HG03521 (cell line): Measurements from ENCODE around the gene SNCAIP.
"Not testable (repeated sequence)": the region's sequence is repeated elsewhere in the genome, so short reads cannot be mapped to it uniquely, and the experiment has no call there.

Experiments
- ATAC-seq: cut with Tn5 transposase; IDR thresholded peaks from one replicate; pipeline ENCODE4 v1.9.1; 2021; ENCODE audit warnings: mild to moderate bottlenecking, moderate library complexity; ENCODE audit not compliant: unreplicated experiment

SNCAIP gene

GRCh38 chr5:122354293-122354692 is 42.3 kb downstream of the SNCAIP start:
- no peak for ATAC-seq

DNA sequence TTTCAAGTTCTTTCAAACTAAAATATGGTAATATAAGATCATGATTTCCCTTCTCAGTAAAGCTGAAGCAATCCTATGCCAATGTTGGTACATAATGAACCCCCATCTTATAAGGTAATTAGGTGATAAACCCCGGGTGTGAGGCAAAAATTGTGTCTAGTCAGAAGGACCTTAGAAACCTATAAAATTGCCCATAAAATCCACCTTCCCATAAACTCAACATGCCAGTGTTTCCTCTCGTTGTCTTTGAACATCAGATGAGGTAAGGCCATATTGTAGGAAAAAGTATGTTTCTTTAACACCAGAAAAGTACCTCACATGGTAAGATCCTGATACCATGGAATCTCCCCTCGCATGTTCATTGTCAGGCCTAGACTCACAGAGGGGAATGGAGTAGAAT is 43.3 kb downstream of the SNCAIP start:
- ATAC-seq, result no peak

DNA sequence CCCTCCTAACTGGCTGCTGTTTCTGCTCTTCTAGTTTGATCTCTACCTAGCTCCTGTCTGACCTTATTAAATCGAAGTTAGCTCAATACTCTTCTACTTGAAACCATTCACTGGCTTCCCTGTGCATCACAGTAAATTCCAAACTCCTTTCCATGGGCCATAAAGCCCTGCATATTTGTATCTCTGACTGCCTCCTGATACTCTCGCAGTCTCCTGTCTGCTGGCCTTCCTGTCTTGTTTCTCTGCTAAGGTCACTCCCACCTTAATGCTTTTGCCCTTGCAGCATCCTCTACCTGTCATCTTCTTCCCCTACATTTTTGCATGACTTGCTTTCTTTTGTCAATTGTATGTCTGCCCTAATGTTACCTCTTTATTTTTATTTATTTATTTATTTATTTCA is 44.8 kb downstream of the SNCAIP start:
- ATAC-seq, result no peak

GRCh38 chr5:122358372-122358979 is 46.4 kb downstream of the SNCAIP start:
- no peak for ATAC-seq

- no peak for ATAC-seq
These were observed 50.3 kb downstream of the SNCAIP start for GRCh38 chr5:122362361-122362760.

GRCh38 chr5:122363623-122364022 is 51.6 kb downstream of the SNCAIP start:
- no peak for ATAC-seq

DNA sequence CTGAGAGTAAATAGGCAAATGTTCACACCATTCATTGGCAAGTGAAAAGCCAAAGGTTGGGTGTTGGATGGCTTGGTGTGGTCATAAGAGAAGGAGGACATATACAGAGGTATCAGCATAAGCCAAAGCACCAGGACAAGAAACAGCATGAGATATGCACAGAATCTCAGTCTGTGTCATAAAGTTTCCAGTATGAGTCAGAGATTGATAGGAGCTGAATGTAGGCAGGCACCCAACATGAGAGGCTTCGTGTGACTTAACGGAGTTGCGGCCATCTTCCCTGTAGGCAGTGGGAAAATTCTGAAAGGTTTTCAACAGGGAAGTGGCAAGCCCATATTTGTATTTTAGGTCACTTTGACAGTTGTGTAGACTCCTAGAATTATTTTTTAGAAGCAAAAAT is 54.5 kb downstream of the SNCAIP start:
- ATAC-seq, result no peak

GRCh38 chr5:122367456-122367855 is 55.4 kb downstream of the SNCAIP start:
- ATAC-seq, result no peak

GRCh38 chr5:122368510-122369251 is 56.6 kb downstream of the SNCAIP start:
- ATAC-seq, result no peak

- no peak for ATAC-seq
These were observed 57.3 kb downstream of the SNCAIP start for GRCh38 chr5:122369253-122369815.

DNA sequence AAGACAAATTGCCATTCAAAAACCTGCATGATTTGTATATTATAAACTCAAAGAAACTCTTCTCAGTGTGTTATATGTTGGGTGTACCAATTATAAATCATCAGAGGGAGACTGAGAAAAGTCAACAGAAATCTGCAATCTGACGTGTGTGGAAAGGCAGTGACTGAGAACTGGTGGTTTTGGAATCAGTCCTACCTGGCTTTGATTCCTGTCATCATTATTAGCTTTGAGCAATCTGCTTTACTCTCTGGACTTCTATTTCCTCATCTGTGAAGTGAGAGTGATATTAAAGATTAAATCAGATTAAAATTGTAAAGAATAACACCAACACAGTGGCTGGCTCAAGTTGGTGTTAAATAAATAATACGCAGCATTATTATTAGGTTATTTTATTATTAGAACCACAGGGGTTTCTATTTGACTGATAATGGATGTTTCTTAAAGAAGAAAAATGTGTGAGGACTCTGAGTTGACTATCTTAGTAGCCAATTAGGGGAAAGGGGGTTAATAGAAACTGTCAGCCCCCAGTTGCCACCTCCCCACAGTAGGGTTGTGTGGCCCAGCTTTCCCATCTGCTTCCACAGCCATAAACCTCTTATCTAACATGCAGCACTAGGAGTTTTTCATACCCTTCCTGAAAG is 59.6 kb downstream of the SNCAIP start:
- no peak for ATAC-seq

DNA sequence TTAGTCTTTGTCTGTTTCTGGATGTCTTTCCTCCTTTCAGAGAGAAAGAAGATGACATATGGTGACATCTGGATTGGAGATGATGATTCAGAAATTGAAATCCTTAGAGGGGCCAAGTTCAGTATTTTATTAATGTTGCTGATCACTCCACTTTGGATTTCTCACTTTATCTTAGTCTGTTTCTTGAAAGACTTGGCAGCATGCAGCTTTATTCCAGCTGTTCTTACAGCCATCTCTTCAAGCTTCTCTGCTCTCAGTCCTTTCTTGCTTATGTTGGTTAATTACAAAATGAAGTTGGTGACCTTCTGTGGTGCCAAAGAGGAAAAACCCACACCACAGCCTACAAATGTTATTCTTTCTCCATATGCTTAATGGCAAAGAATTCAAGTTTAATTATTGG is 62.1 kb downstream of the SNCAIP start:
- ATAC-seq, result no peak

GRCh38 chr5:122375801-122376200 is 63.8 kb downstream of the SNCAIP start:
- ATAC-seq, result no peak

GRCh38 chr5:122376250-122376649 is 64.2 kb downstream of the SNCAIP start:
- no peak for ATAC-seq

GRCh38 chr5:122377026-122377425 is 65.0 kb downstream of the SNCAIP start:
- no peak for ATAC-seq

- not testable (repeated sequence) for ATAC-seq
These were observed 70.9 kb downstream of the SNCAIP start for GRCh38 chr5:122382938-122383337.

GRCh38 chr5:122384739-122385235 is 72.8 kb downstream of the SNCAIP start:
- no peak for ATAC-seq

DNA sequence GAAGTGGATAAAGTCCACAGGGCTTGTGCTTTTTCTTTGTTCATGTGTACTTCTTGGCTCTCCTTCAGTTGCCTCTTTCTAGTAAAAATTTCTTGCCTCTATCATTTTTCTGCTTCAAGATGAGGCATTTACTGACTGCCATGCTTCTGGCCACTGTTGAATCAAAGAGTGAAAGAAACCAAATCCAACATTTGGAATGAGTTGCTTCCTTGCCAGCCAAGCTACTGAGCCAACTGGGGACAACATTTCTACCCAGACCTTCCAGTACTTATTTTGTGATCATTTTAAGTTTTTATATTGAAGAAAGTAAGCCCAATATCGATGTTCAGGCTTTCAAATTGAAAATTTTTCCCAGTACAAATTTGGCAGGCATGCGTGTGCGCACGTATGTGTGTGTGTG is 73.2 kb downstream of the SNCAIP start:
- no peak for ATAC-seq

DNA sequence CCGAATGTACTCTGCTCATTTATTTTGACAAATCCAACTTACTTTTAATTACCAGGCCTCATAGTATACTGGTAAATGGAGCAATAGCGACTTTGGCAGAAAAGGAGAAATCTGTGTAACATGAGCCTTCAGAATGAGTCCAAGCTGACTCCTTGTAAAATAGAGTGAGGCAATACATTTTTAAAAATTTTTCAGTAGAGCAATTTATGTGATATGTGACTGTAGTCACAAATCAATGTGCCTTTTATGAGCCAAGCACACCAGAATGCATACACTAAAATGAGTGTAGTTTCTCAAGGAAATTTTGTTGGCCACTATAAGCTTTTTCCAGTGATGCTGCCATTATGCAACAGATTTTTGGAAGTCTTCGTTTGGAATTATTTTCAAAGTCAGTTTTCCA is 73.8 kb downstream of the SNCAIP start:
- no peak for ATAC-seq

- no peak for ATAC-seq
These were observed 78.1 kb downstream of the SNCAIP start for GRCh38 chr5:122390154-122390553.

DNA sequence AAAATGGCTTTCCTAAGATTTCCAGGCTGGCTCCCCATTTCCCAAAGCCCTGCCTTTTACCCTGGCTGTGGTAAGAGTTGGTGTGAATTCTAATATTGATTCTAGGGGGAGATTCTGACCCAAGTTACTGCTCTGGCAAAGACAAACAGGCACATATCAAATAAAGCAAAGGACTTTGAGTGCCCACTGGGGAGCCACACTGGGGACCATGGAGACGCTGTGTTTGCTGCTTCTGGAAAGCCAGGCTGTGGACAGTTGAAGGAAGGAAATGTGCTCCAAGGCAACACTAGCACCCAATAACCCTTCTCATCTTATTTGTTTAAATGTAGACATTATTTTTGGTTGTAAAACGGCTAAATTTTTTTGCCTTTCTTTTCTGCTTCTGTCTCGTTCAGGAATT is 78.7 kb downstream of the SNCAIP start:
- ATAC-seq, result no peak

GRCh38 chr5:122391621-122392020 is 79.6 kb downstream of the SNCAIP start:
- no peak for ATAC-seq
